ENCODE data around the gene PEF1.

GRCh38 chr1:31620631-31621497 is 23.8 kb downstream of the PEF1 start:
- TF ChIP-seq L3MBTL2 (conservative IDR thresholded peaks at IDR 0.05), result no peak
- TF ChIP-seq ZNF384 (IDR thresholded peaks at IDR 0.05), result no peak
- TF ChIP-seq TARDBP (IDR thresholded peaks at IDR 0.05), result no peak
